BLaER1 (cell line): ENCODE data around the gene PIK3R3.

Source experiments
- H3K27ac ChIP-seq: shearing (Covaris generic); formaldehyde crosslinking; 2 replicates; pipeline ENCODE4 v1.8.1; 2022
- H3K27me3 ChIP-seq: shearing (Covaris generic); formaldehyde crosslinking; 2 replicates; pipeline ENCODE4 v1.8.1; 2022
- H3K36me3 ChIP-seq: shearing (Covaris generic); formaldehyde crosslinking; 2 replicates; pipeline ENCODE4 v1.8.1; 2022
- H3K4me1 ChIP-seq: shearing (Covaris generic); formaldehyde crosslinking; 2 replicates; pipeline ENCODE4 v1.8.1; 2022
- H3K4me2 ChIP-seq: shearing (Covaris generic); formaldehyde crosslinking; 2 replicates; pipeline ENCODE4 v1.8.1; 2022
- H3K4me3 ChIP-seq: shearing (Covaris generic); formaldehyde crosslinking; 2 replicates; pipeline ENCODE4 v1.8.1; 2022
- H3K9ac ChIP-seq: shearing (Covaris generic); formaldehyde crosslinking; 2 replicates; pipeline ENCODE4 v1.8.1; 2022
- H3K9me3 ChIP-seq: shearing (Covaris generic); formaldehyde crosslinking; 2 replicates; pipeline ENCODE4 v1.8.1; 2022
- H4K20me1 ChIP-seq: shearing (Covaris generic); formaldehyde crosslinking; 2 replicates; pipeline ENCODE4 v1.8.1; 2022
- Cebpa-rat ChIP-seq: shearing (Covaris generic); IDR thresholded peaks from 2 replicates; pipeline ENCODE4 v1.8.1; 2022

The PIK3R3 gene

GRCh38 chr1:46076343-46076742 lies 56.1 kb downstream of the PIK3R3 start:
- Histone ChIP-seq H3K4me2 (no peak overlapping the region), H3K36me3 (peaks cover 89% of the 10 kb centered on the region), H3K4me1 (no peaks in the 10 kb centered on the region), H3K9ac (no peak overlapping the region), H3K9me3 (no peaks in the 10 kb centered on the region), H4K20me1 (peaks cover 48% of the 10 kb centered on the region), H3K27me3 (no peaks in the 10 kb centered on the region), H3K4me3 (no peak overlapping the region), H3K27ac (no peak overlapping the region)
- no peak for TF ChIP-seq Cebpa-rat

GRCh38 chr1:46072975-46073374 lies 59.5 kb downstream of the PIK3R3 start:
- TF ChIP-seq Cebpa-rat = no peak
- Histone ChIP-seq H3K36me3 (peaks cover 93% of the 10 kb centered on the region), H3K4me1 (no peaks in the 10 kb centered on the region; the same call in 1 of the 2 replicates), H3K27me3 (no peaks in the 10 kb centered on the region), H4K20me1 (peaks cover 40% of the 10 kb centered on the region; the same call in 1 of the 2 replicates), H3K27ac (no peak overlapping the region), H3K9ac (no peak overlapping the region), H3K9me3 (no peaks in the 10 kb centered on the region), H3K4me2 (no peak overlapping the region), H3K4me3 (no peak overlapping the region)

DNA sequence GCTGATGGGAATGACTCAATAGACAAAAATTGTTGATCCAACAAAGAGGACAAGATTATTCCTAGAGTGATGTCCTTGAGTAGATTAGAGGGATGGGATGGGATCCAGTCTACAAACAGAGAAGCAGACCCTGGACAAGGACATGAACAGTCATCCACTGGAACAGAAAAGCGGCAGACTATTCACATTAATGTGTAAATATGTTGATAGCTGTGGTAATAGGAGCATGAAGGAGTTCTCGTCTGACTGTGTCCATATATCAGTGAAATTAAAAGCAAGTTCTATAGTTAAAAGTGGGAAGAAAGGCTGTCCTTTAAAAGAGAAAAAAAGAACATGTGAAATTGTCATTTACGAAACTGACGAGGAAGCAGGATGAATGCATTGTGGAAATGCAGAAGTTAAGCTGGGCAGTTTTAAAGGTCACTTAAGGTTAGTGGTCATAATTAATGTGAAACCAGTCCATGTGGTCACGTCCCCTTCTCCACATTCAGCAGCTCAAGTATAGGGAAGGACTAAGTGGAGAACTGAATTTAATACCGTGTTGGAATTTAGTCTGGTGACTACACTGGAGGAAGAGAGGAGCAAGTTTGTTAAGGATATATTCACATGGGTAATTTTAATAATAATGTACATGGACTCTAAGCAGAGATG lies 62.1 kb downstream of the PIK3R3 start:
- Histone ChIP-seq H3K9me3 (no peaks in the 10 kb centered on the region), H3K27ac (no peak overlapping the region), H3K4me1 (peaks cover 6% of the 10 kb centered on the region), H4K20me1 (peaks cover 31% of the 10 kb centered on the region; the same call in 1 of the 2 replicates), H3K9ac (no peak overlapping the region), H3K4me3 (no peak overlapping the region), H3K36me3 (peaks cover 91% of the 10 kb centered on the region), H3K4me2 (no peak overlapping the region), H3K27me3 (no peaks in the 10 kb centered on the region)
- no peak for TF ChIP-seq Cebpa-rat

DNA sequence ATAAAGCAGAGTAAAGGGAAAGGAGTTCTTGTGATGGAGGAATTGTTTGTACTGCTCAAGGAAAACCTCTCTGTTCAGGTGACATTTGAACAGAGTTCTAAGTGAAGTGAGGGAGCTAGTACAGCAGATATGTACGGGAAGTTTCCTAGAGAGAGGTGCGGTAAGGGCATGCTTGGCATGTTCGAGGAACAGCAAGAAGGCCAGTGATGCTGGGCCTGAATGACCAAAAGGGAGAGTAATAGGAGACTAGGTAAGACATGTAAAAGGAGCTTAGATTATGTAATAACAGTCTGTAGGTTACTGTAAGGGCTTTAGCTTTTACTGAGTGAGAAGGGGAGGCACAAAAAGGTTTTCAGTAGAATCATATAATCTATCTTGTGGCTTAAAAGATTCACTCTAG lies 63.9 kb downstream of the PIK3R3 start:
- peaks cover 84% of the 10 kb centered on the region for H3K36me3 ChIP-seq
- peaks cover 30% of the 10 kb centered on the region; the same call in 1 of the 2 replicates for H4K20me1 ChIP-seq
- H3K4me2 ChIP-seq = no peak overlapping the region
- TF ChIP-seq Cebpa-rat = no peak
- H3K4me1 ChIP-seq = peaks cover 10% of the 10 kb centered on the region
- no peak overlapping the region for H3K4me3 ChIP-seq
- no peaks in the 10 kb centered on the region for H3K27me3 ChIP-seq
- no peak overlapping the region for H3K27ac ChIP-seq
- no peaks in the 10 kb centered on the region for H3K9me3 ChIP-seq
- H3K9ac ChIP-seq = no peak overlapping the region

DNA sequence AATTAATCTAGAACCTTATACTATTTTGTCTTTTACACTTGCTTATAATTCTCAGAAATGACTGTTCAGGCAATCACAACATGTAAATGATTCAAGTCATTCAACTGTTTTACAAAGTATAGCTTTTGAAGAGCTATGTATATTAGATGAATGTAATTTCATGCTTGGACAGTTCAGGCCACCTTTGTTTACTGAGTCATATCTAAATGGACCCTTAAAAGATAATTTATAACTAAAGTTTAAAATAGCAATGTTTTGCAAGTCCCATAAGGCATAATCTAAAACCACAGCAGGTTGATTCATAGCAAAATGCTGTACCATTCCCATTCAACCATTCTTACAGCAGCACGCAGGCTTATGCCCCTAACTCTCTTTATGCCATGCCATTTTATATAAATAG lies 64.8 kb downstream of the PIK3R3 start:
- Histone ChIP-seq H4K20me1 (peaks cover 30% of the 10 kb centered on the region; the same call in 1 of the 2 replicates), H3K4me1 (peaks cover 19% of the 10 kb centered on the region), H3K4me2 (no peak overlapping the region), H3K9me3 (no peaks in the 10 kb centered on the region), H3K27ac (no peak overlapping the region), H3K36me3 (peaks cover 83% of the 10 kb centered on the region), H3K27me3 (no peaks in the 10 kb centered on the region), H3K9ac (no peak overlapping the region), H3K4me3 (no peak overlapping the region)
- TF ChIP-seq Cebpa-rat = no peak

- peak overlapping the region; percentile 40; the same call in 1 of the 2 replicates for H3K4me2 ChIP-seq
- peaks cover 85% of the 10 kb centered on the region for H3K36me3 ChIP-seq
- no peak overlapping the region; the same call in 1 of the 2 replicates for H3K27ac ChIP-seq
- no peak overlapping the region for H3K4me3 ChIP-seq
- H3K27me3 ChIP-seq = no peaks in the 10 kb centered on the region
- no peak for TF ChIP-seq Cebpa-rat
- peaks cover 25% of the 10 kb centered on the region for H3K4me1 ChIP-seq
- peaks cover 27% of the 10 kb centered on the region; the same call in 1 of the 2 replicates for H4K20me1 ChIP-seq
- no peak overlapping the region for H3K9ac ChIP-seq
- H3K9me3 ChIP-seq = peaks cover 5% of the 10 kb centered on the region; the same call in 1 of the 2 replicates
Measured at GRCh38 chr1:46065405-46065804, 67.0 kb downstream of the PIK3R3 start.

GRCh38 chr1:46064708-46065107 lies 67.7 kb downstream of the PIK3R3 start:
- TF ChIP-seq Cebpa-rat = no peak
- Histone ChIP-seq H3K36me3 (peaks cover 85% of the 10 kb centered on the region), H3K9me3 (peaks cover 11% of the 10 kb centered on the region)

DNA sequence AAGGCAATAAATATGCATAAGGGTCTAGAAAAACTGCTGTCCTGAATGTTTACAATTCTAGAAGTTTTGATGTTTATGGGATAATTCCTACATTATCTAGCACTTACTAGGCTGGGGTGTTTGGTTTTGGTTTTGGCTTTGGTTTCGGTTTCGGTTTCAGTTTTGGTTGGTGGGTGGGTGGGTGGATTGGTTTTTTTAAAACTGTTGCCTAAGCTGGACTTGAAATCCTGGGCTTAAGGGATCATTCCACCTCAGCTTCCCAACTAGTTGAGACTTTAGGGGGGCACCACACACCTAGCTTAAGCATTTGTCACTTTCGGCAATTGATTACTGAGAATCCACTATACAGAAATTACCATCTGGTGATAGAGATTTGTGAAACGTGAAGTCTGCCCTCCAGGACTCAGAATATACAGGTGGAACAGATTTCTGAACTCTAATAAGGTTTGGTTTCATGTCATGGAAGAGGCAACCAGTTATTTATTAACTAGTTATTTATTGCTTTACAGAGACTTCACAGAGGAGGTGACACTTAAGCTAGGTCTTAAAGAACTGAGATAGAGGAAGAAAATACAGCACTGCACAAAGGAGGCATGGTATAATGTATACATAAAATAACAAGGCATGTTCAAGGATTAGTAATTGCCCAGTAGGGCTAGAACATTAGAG lies 69.6 kb downstream of the PIK3R3 start:
- Histone ChIP-seq H3K27ac (no peak overlapping the region), H3K9ac (no peak overlapping the region), H3K4me2 (peak overlapping the region; percentile 38), H3K4me1 (peaks cover 25% of the 10 kb centered on the region), H4K20me1 (peaks cover 10% of the 10 kb centered on the region; the same call in 1 of the 2 replicates), H3K4me3 (no peak overlapping the region), H3K27me3 (no peaks in the 10 kb centered on the region), H3K36me3 (peaks cover 85% of the 10 kb centered on the region), H3K9me3 (peaks cover 23% of the 10 kb centered on the region)
- no peak for TF ChIP-seq Cebpa-rat

More at GRCh38 chr1:46064708-46065107, 67.7 kb downstream of the PIK3R3 start:
- Histone ChIP-seq H3K27ac (no peak overlapping the region), H4K20me1 (peaks cover 20% of the 10 kb centered on the region; the same call in 1 of the 2 replicates), H3K4me2 (no peak overlapping the region), H3K4me3 (no peak overlapping the region), H3K27me3 (no peaks in the 10 kb centered on the region), H3K4me1 (peaks cover 25% of the 10 kb centered on the region), H3K9ac (no peak overlapping the region)

- no peak for TF ChIP-seq Cebpa-rat
- peaks cover 5% of the 10 kb centered on the region; the same call in 1 of the 2 replicates for H4K20me1 ChIP-seq
- H3K36me3 ChIP-seq = peaks cover 91% of the 10 kb centered on the region
- H3K27me3 ChIP-seq = no peaks in the 10 kb centered on the region
- no peak overlapping the region for H3K27ac ChIP-seq
- H3K4me1 ChIP-seq = peaks cover 25% of the 10 kb centered on the region
- H3K4me3 ChIP-seq = no peak overlapping the region
- no peak overlapping the region for H3K9ac ChIP-seq
- H3K4me2 ChIP-seq = no peak overlapping the region
- peaks cover 23% of the 10 kb centered on the region for H3K9me3 ChIP-seq
Measured at GRCh38 chr1:46061146-46061545, 71.3 kb downstream of the PIK3R3 start.

GRCh38 chr1:46058936-46059335 lies 73.5 kb downstream of the PIK3R3 start:
- Histone ChIP-seq H3K36me3 (peaks cover 99% of the 10 kb centered on the region), H4K20me1 (peaks cover 5% of the 10 kb centered on the region; the same call in 1 of the 2 replicates), H3K27ac (no peak overlapping the region), H3K9ac (no peak overlapping the region), H3K4me3 (no peak overlapping the region), H3K9me3 (peaks cover 23% of the 10 kb centered on the region), H3K4me2 (no peak overlapping the region), H3K4me1 (peaks cover 15% of the 10 kb centered on the region), H3K27me3 (no peaks in the 10 kb centered on the region)
- TF ChIP-seq Cebpa-rat = no peak
